K562 (cell line): Measurements from ENCODE around the gene DGCR8. TPM values are rescaled to one million over a fixed set of nuclear protein-coding genes. Genes with fewer than 3 reads are reported as not detected.

Experiments used
- BRCA1 ChIP-seq, 2 experiments: fragments of 450-650 bp in 1 of 2; sonication (generic) in 1 of 2; formaldehyde crosslinking in 1 of 2; IDR thresholded peaks; 2 replicates each; pipeline versions ENCODE4 v1.5.0 to v1.6.1; 2017 to 2020; ENCODE audit warnings: mild to moderate bottlenecking in 1 of 2, missing genetic modification reagents in 1 of 2
- ESRRA ChIP-seq: fragments of 450-650 bp; IDR thresholded peaks from 2 replicates; pipeline ENCODE4 v1.6.1; 2014; ENCODE audit warnings: low read depth, mild to moderate bottlenecking, moderate library complexity, borderline replicate concordance
- FOXM1 ChIP-seq, 2 experiments: fragments of 450-650 bp in 1 of 2; sonication (generic) in 1 of 2; formaldehyde crosslinking in 1 of 2; IDR thresholded peaks; 2 replicates each; pipeline versions ENCODE4 v1.6.1 to v1.9.0; 2017 to 2022; ENCODE audit warnings: low read depth in 2 of 2, mild to moderate bottlenecking in 2 of 2, missing genetic modification reagents in 1 of 2, moderate library complexity in 1 of 2
- IRF2 ChIP-seq: sonication (generic); formaldehyde crosslinking; IDR thresholded peaks from 2 replicates; pipeline ENCODE4 v1.8.1; 2022; ENCODE audit warnings: mild to moderate bottlenecking, missing genetic modification reagents
- MAFG ChIP-seq: fragments of 450-650 bp; conservative IDR thresholded peaks from 2 replicates; pipeline ENCODE4 v1.6.1; 2016; ENCODE audit warnings: missing genetic modification characterization, missing compliant biosample characterization
- POLR2G ChIP-seq: fragments of 200-400 bp; formaldehyde crosslinking; IDR thresholded peaks from 2 replicates; pipeline ENCODE4 v1.6.1; 2017; ENCODE audit warnings: low read depth, mild to moderate bottlenecking, antibody characterized with exemption, low read length, moderate library complexity
- POU5F1 ChIP-seq: fragments of 150-350 bp; IDR thresholded peaks from 2 replicates; pipeline ENCODE4 v1.6.1; 2014; ENCODE audit warnings: borderline replicate concordance, low read length, low read depth, mild to moderate bottlenecking; ENCODE audit not compliant: partially characterized antibody
- RBM14 ChIP-seq: fragments of 200-400 bp; formaldehyde crosslinking; IDR thresholded peaks from 2 replicates; pipeline ENCODE4 v1.6.1; 2018; ENCODE audit warnings: low read depth, mild to moderate bottlenecking, low read length, moderate library complexity, borderline replicate concordance; ENCODE audit not compliant: insufficient read depth
- SAFB ChIP-seq: fragments of 200-400 bp; formaldehyde crosslinking; IDR thresholded peaks from 2 replicates; pipeline ENCODE4 v1.6.1; 2017; ENCODE audit warnings: low read depth, low read length, borderline replicate concordance
- SMAD2 ChIP-seq: fragments of 150-350 bp; IDR thresholded peaks from 2 replicates; pipeline ENCODE4 v1.6.1; 2014; ENCODE audit warnings: low read depth, mild to moderate bottlenecking, low read length
- SREBF1 ChIP-seq: fragments of 150-350 bp; IDR thresholded peaks from 2 replicates; pipeline ENCODE4 v1.6.1; 2014; ENCODE audit warnings: antibody characterized with exemption, low read depth, low read length, borderline replicate concordance
- STAT6 ChIP-seq: sonication (generic); formaldehyde crosslinking; IDR thresholded peaks from 2 replicates; pipeline ENCODE4 v1.8.1; 2023; ENCODE audit warnings: mild to moderate bottlenecking, missing genetic modification reagents
- TEAD4 ChIP-seq, 2 experiments: sonication (generic) in 1 of 2; formaldehyde crosslinking in 1 of 2; IDR thresholded peaks; 2 replicates each; pipeline versions ENCODE4 v1.6.1 to v1.8.0; 2012 to 2022; ENCODE audit warnings: borderline replicate concordance in 1 of 2, inconsistent platforms in 1 of 2, low read length in 1 of 2, mild to moderate bottlenecking in 1 of 2, missing genetic modification reagents in 1 of 2
- TFAP4 ChIP-seq: sonication (generic); formaldehyde crosslinking; IDR thresholded peaks from 2 replicates; pipeline ENCODE4 v1.8.0; 2022; ENCODE audit warnings: missing genetic modification reagents, mild to moderate bottlenecking, moderate library complexity, borderline replicate concordance
- ZNF134 ChIP-seq: fragments of 250-450 bp; sonication (Bioruptor Pico); conservative IDR thresholded peaks from 2 replicates; pipeline ENCODE4 v1.4.0; 2020
- ZNF668 ChIP-seq: fragments of 250-450 bp; sonication (Bioruptor Pico); IDR thresholded peaks from 2 replicates; pipeline ENCODE4 v1.8.0; 2022; ENCODE audit warnings: mild to moderate bottlenecking, inconsistent platforms
- polyA plus RNA-seq, 8 experiments: library from polyadenylated mRNA; depleted of rRNA in 4 of 8; stranded (reverse) in 5 of 8; unstranded in 3 of 8; fragments of >200 nt; fragmentation: Nextera tagmentation in 2 of 8; fragmentation: Illumina TruSeq in 1 of 8; extraction: Ambion mirVana in 2 of 8; extraction: Trizol in 1 of 8; gene quantifications; 2 replicates each; pipeline versions ENCODE4 v1.2.1 to v1.2.3, GENCODE V29; 2011 to 2014; ENCODE audit warnings: inconsistent platforms in 1 of 8, missing spikeins in 1 of 8
- total RNA-seq, 7 experiments: library from RNA; depleted of rRNA in 6 of 7; stranded (reverse); fragments of >200 nt in 6 of 7; fragmentation: Illumina TruSeq in 2 of 7; extraction: Trizol in 2 of 7; gene quantifications; 2 replicates each; pipeline versions ENCODE4 v1.2.1 to v1.2.3, GENCODE V29; 2011 to 2021; ENCODE audit warnings: low replicate concordance in 1 of 7

DGCR8 gene
- total and polyA plus RNA-seq, 9 of the 15 experiments (the other 6 are each of a cell fraction or from before 2014, with no cell fraction given): 5.9 to 144 (median 80.1) TPM

- TF ChIP-seq RBM14 (0 out of 2 replicates have a peak, but pooled peaks have one; percentile 26), BRCA1 (IDR thresholded peaks at IDR 0.05) (no peak), BRCA1 (CRISPR knock-in tag; IDR thresholded peaks at IDR 0.05) (0 out of 2 replicates have a peak, but pooled peaks have one; percentile 30), STAT6 (0 out of 2 replicates have a peak, but pooled peaks have one; percentile 7), SAFB (peak; percentile 33; the same call in 1 of the 2 replicates), ZNF668 (CRISPR knock-in tag) (no peak), TEAD4 (IDR thresholded peaks at IDR 0.05; ENCODE audit: low read length) (no peak), TEAD4 (CRISPR knock-in tag; IDR thresholded peaks at IDR 0.05; ENCODE audit: borderline replicate concordance) (peak; percentile 29; the same call in 1 of the 2 replicates), ZNF134 (CRISPR knock-in tag) (no peak), MAFG (tag) (no peak), TFAP4 (CRISPR knock-in tag) (peak; percentile 79), POU5F1 (no peak), SMAD2 (no peak), POLR2G (peak; percentile 59), SREBF1 (no peak), IRF2 (CRISPR knock-in tag) (peak; percentile 73; the same call in 1 of the 2 replicates), FOXM1 (IDR thresholded peaks at IDR 0.05; ENCODE audit: low read depth) (no peak), FOXM1 (CRISPR knock-in tag; IDR thresholded peaks at IDR 0.05; ENCODE audit: low read depth) (peak; percentile 4; the same call in 1 of the 2 replicates), ESRRA (no peak)
Observed at GRCh38 chr22:20146777-20147176, 66.7 kb downstream of the DGCR8 start (continued).
